ENCODE measurements around the gene RBM45. TPM values are rescaled to one million over a fixed set of nuclear protein-coding genes. Genes with fewer than 3 reads are reported as not detected.
"Not testable (repeated sequence)": the region's sequence is repeated elsewhere in the genome, so short reads cannot be mapped to it uniquely, and the experiment has no call there.

The RBM45 gene
- total RNA-seq, 3 donors from 2014 or later: 13.4 to 18.3 (median 14.5) TPM

GRCh38 chr2:178152977-178153376 is 40.7 kb downstream of the RBM45 start:
- Histone ChIP-seq H3K4me1 (ENCODE audit: low read depth) (peaks cover 19% of the 10 kb centered on the region), H3K9me3 (no peaks in the 10 kb centered on the region), H3K36me3 (ENCODE audit: low read depth) (no peaks in the 10 kb centered on the region), H3K4me3 (no peak overlapping the region)
- intact Hi-C loops (cut with DNase I, micrococcal nuclease): no loop called here
- ATAC-seq (peak; percentile 96), DNase-seq (peak in 1 of 3 donors; percentile 14)
- TF ChIP-seq, protein P1, sequence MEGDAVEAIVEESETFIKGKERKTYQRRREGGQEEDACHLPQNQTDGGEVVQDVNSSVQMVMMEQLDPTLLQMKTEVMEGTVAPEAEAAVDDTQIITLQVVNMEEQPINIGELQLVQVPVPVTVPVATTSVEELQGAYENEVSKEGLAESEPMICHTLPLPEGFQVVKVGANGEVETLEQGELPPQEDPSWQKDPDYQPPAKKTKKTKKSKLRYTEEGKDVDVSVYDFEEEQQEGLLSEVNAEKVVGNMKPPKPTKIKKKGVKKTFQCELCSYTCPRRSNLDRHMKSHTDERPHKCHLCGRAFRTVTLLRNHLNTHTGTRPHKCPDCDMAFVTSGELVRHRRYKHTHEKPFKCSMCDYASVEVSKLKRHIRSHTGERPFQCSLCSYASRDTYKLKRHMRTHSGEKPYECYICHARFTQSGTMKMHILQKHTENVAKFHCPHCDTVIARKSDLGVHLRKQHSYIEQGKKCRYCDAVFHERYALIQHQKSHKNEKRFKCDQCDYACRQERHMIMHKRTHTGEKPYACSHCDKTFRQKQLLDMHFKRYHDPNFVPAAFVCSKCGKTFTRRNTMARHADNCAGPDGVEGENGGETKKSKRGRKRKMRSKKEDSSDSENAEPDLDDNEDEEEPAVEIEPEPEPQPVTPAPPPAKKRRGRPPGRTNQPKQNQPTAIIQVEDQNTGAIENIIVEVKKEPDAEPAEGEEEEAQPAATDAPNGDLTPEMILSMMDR (IDR thresholded peaks at IDR 0.05): no peak

- H3K36me3 ChIP-seq (ENCODE audit: low read depth); ATAC-seq; H3K4me3 ChIP-seq; H3K9me3 ChIP-seq; intact Hi-C loops (cut with DNase I, micrococcal nuclease); DNase-seq: not testable (repeated sequence)
- peaks cover 19% of the 10 kb centered on the region for H3K4me1 ChIP-seq (ENCODE audit: low read depth)
Observed at GRCh38 chr2:178153878-178154277, 41.6 kb downstream of the RBM45 start.

DNA sequence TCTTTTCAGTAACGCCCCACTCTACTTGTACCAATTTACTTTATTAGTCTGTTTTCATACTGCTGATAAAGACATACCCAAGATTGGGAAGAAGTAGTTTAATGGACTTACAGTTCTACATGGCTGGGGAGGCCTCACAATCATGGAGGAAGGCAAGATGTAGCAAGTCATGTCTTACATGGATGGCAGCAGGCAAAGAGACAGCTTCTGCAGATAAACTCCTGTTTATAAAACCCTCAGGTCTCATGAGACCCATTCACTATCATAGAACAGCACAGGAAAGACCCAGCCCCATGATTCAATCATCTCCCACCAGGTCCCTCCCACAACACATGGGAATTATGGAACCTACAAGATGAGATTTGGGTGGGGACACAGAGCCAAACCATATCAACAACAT is 43.3 kb downstream of the RBM45 start:
- Histone ChIP-seq H3K9me3 (no peaks in the 10 kb centered on the region), H3K4me1 (ENCODE audit: low read depth) (peaks cover 19% of the 10 kb centered on the region), H3K4me3 (no peak overlapping the region), H3K36me3 (ENCODE audit: low read depth) (no peaks in the 10 kb centered on the region)
- DNase-seq (no peak), ATAC-seq (no peak)
- TF ChIP-seq, protein P1 (IDR thresholded peaks at IDR 0.05): no peak
- intact Hi-C loops (cut with DNase I, micrococcal nuclease): no loop called here

DNA sequence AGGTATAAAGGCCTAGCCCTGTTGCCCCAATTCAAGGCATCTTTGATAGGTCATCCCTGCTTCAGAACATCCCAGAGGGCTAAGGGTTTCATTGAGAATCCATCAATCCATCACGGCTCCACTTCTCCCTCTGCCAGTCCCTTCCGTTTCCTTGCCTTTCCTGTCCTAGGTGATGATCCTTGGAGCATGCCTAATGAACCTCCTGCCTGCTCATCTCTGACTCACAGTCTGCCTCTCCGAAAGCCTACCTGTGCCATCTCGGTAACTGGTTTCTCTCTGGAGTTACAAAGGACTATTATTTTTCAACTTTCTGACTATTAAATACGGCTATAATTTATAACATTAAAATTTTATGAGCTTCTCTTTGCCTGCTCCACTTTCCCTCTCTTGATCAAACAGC is 45.3 kb downstream of the RBM45 start:
- no peaks in the 10 kb centered on the region for H3K36me3 ChIP-seq (ENCODE audit: low read depth)
- DNase-seq: no peak
- no peak overlapping the region for H3K4me3 ChIP-seq
- no peaks in the 10 kb centered on the region for H3K9me3 ChIP-seq
- intact Hi-C loops (cut with DNase I, micrococcal nuclease): no loop called here
- peaks cover 13% of the 10 kb centered on the region for H3K4me1 ChIP-seq (ENCODE audit: low read depth)
- TF ChIP-seq, protein P1 (IDR thresholded peaks at IDR 0.05): no peak
- ATAC-seq: no peak

GRCh38 chr2:178159966-178160365 is 47.7 kb downstream of the RBM45 start:
- intact Hi-C loops (cut with DNase I, micrococcal nuclease): no loop called here
- TF ChIP-seq, protein P1 (IDR thresholded peaks at IDR 0.05): no peak
- DNase-seq: no peak
- no peak overlapping the region for H3K4me3 ChIP-seq
- no peak for ATAC-seq
- H3K9me3 ChIP-seq: no peaks in the 10 kb centered on the region
- no peaks in the 10 kb centered on the region for H3K36me3 ChIP-seq (ENCODE audit: low read depth)
- no peaks in the 10 kb centered on the region for H3K4me1 ChIP-seq (ENCODE audit: low read depth)

DNA sequence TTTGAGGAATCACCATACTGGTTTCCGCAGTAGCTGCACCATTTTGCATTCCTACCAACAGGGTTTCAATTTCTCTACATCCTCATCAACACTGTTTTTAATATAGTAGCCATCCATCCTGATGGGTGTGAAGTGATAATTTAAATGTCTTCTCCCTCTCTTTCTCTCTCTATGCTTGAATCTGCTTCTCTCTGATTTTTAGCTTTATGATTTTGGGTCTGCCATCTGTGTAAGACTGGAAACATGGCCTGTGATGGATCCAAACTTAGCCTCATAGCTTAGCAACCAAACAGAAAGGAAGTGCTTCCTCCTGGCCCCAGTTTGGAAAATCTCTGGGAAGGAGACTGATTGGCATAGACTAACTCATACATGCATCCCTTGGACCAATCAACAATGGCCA is 48.4 kb downstream of the RBM45 start:
- Histone ChIP-seq H3K4me3 (no peak overlapping the region), H3K4me1 (ENCODE audit: low read depth) (no peaks in the 10 kb centered on the region), H3K36me3 (ENCODE audit: low read depth) (no peaks in the 10 kb centered on the region), H3K9me3 (no peaks in the 10 kb centered on the region)
- intact Hi-C loops (cut with DNase I, micrococcal nuclease): no loop called here
- TF ChIP-seq, protein P1 (IDR thresholded peaks at IDR 0.05): no peak
- DNase-seq (no peak), ATAC-seq (no peak)
